ENCODE results near the gene SFXN4.

DNA sequence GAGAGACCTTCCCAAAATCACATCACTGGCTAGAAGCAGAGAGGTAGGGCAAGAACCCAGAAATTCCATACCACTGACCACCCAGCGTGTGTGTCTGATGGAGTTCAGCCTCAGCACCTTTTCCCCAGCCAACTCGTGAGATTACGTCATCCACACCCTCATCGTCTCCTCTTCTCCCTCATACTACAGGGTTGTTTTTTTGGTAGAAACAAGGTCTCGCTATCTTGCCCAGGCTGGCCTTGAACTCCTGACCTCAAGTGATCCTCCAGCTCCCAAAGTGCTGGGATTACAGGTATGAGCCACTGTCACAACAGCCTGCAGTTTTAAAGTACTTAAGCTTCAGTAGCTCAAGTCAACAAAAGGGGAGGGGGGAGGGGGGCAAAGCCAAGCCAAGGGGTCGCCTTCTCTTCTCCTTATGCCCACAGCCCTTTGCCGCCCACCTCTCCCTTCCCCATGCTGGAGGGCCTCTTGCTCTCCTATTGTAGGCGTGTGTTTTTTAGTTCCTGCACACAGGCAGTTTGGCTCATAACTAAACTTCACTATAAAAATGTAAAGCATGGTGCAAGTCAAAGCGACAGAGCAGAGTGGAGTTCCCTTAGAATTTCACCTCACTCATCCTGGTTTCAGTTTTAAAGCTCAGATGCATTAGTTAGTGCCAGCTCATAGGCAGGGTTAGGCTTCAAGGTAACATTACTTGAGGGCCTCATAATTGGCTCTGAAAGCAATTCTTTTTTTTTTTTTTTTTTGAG is 18.3 kb upstream of the SFXN4 start:
- TF ChIP-seq, protein P1, sequence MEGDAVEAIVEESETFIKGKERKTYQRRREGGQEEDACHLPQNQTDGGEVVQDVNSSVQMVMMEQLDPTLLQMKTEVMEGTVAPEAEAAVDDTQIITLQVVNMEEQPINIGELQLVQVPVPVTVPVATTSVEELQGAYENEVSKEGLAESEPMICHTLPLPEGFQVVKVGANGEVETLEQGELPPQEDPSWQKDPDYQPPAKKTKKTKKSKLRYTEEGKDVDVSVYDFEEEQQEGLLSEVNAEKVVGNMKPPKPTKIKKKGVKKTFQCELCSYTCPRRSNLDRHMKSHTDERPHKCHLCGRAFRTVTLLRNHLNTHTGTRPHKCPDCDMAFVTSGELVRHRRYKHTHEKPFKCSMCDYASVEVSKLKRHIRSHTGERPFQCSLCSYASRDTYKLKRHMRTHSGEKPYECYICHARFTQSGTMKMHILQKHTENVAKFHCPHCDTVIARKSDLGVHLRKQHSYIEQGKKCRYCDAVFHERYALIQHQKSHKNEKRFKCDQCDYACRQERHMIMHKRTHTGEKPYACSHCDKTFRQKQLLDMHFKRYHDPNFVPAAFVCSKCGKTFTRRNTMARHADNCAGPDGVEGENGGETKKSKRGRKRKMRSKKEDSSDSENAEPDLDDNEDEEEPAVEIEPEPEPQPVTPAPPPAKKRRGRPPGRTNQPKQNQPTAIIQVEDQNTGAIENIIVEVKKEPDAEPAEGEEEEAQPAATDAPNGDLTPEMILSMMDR (conservative IDR thresholded peaks at IDR 0.05) = no peak
- TF ChIP-seq EZH2 (IDR thresholded peaks at IDR 0.05; ENCODE audit: low read depth) = no peak

Measured in PC-9 (cell line).